ENCODE results near the gene LARGE2.

LARGE2 gene

DNA sequence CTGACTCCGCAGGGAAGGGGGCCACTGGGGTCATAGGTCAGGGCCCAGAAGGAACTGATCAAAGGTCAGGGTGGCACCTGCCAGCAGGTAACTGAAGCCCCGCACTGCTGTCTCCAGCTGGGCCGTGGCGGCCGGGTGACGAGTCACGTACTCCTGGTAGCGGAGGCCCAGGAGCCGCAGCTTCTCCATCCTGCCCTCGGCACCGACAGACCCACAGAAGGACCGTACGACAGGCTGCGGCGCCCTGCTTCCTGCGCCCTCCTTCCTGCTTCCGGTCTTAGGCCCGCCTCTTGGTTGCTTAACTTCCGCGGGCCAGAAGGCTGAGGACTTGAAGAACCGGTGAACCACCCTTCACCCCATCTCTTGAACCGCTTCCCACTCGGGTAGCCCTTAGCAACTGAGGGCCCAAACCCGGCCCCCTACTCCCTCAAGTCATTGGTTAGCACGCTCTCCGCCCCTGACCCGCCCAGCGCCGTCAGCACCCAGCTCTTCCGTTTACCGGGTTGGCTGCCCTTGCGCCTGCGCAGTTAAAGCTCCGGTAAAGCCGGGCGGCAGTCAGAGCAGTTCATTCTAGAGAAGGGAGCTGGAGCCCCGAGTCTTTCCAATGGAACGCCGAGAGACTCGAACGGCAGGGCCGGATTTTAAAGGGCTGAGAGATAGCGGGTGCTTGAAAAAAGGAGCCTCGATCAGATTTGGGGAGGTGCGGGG, 4.7 kb upstream of the LARGE2 start, which contains the start of gene PEX16:
Gene PEX16, minus strand, starts transcription at position 255 of the 708 bp plus-strand sequence. Its CDS starts 66 bp downstream, at position 189.
- peak; percentile 97 for DNase-seq

DNA sequence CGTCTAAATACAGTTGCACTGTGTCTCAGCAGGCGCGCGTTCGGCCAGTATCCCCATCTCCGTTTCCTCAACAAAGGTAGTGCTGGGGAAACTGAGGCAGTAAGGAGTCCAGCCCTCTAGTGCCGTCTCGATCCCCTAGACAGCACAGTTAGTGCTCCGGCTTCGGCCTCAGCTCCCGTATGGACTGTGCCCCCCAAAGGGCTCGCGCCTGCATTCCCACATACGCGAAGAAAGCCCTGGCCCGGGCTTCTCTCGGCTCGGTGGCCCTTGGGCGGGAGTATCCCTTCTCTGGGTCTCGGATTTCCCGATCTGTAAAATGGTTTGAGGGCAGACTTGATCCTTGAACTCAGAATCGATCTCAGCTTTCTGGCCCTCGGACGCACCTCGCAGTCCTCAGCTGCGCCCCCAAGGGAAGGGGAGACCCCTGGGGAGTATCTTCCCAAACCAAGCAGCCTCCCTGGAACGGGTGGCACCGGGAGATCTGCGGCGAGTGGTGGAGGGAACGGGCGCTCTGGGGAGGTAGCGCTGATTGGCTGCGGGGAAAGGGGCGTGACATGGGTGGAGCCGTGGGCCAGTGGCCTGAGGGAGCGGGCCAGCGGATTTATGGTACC, 4.0 kb upstream of the LARGE2 start:
- peak; percentile 86 for DNase-seq

DNA sequence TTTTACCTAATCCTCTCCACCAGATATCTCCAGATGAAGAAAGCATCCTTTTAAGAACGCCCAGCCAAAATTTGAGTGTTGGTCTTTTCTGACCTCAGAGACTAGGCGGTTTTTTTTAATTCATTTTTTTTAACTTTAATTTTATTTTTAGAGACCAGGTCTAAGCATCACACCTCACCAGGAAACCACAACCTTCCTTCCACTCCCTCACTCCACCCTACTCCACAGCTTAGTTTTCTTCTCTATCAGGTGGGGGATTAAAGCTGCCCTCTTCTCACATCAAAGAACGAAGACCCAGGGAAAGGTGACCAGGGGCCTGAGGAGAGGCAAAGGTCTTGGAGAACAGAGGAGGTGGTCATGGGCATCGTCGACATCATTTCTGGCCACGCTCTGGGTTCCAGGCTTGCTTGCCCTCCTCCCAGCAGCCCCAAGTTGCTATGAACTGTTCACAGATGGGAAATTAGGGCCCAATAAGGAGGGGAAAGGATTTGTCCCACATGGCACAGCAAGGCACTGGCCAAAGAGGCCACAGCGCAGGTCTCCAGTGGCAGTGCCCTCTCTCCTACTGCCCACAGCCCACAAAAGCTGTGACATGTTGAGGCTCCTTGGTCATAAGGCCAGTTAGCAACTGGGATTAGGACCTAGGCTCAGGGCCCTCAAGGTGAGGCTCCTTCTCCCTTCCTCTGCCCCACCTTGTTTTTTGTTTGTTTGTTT, 3.3 kb upstream of the LARGE2 start:
- DNase-seq, result no peak

DNA sequence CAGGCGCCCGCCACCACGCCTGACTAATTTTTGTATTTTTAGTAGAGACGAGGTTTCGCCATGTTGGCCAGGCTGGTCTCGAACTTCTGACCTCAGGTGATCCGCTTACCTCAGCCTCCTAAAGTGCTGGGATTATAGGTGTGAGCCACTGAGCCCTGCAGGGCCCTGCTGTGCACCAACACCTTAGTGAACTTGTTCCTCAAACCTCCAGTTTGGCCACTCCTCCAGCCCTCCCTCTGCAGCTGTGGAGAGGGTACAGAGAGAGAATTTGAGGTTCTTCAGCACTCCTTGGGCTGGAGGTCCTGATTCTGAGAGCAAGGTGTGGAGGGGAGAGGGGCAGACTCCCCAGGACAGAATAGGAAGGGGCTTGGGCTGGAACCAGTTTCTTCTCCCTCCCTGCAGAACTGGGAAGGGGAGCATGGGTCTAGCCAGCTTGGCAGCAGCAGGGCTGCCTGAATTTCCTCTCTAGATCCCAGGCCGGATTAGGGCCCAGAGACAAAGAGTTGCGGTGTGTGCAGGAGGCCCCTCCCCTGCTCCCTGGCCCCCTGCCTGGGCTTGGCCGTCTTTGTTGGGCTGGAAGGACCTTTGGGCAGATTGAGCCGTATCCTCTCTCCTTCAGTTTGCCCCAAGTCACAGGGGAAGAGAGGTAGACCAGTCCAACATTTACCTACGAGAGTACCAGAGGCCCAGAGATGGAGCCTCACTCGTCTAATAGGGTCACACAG, 2.5 kb upstream of the LARGE2 start:
- no peak for DNase-seq

DNA sequence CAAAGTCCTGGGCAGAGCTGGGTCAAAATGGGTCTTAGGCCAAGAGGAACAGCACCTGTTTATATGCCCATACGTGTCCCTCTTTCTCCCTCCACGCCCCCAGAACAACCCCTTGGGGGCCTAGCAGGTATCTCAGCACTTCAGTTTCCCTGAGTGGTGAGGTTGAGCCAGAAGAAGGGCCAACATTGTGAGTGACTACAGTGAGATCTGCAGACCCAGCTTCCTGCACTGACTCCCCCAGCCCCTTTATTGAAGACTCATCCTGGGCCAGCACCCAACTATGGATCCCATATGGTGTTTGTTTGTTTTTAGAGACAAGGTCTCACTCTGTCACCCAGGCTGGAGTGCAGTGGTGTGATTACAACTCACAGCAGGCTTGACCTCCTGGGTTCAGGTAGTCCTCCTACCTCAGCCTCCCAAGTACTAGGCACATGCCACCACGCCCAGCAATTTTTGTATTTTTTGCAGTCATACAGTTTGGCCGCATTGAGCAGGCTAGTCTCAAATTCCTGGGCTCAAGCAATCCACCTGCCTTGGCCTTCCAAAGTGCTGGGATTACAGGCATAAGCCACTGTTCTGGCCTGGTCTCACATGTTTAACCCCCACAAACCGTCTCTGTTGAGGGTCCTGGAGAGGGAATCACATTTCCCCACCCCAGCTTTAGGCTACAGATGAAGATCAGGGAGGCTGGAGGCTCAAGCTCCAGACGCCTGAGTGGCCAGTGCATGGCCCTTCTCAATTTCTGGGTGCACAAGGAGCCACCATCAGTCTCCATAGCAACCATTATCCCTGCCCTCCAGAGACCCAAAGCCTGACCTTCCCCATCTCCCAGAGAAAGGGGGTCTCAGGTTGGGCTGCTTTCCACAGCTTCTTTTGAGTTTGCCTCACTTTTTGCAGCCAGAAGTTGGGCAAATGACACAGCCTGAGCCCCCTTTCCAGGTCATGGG, 1.7 kb upstream of the LARGE2 start:
- DNase-seq, result no peak

DNA sequence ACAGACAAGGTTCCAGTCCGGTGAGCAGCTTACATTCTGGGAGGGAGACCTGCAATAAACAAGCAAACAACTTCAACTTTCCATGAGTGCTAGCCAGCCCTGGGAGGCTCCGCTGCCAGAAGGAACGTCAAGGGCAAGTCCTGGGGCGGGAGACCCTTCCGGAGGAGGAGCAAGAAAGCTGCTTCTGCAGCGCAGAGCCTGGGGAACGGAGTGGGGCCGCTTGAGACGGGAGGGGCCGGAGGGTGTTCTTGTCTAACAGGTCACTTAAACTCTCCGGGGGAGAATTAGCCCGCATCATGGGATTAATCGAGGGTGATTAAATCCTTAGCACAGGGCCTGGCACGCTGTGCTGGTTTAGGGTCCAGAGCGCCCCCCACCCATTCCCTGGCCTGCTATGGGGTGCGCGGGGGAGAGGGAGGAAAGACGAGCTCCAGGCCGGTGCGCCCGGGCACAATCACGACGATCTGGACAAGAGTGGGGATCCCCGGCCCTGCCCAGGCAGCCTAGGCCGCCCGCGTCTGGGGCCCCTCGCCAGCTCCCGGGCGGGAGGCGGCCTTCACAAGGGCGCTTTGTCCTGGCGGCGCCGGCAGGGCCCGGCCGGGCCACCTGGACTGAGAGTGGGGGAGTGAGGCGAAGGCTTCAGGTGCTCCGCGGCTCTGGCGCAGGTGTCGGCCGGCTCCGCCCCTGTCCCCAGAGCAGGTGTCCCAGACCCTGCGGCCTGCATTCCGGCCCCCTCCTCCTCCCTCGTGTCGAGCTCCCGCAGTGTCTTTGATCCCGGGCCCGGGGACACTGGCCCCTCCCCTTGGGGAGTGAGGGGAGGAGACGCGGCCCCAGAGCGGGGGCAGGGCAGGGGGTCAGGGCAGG, 663 bp upstream of the LARGE2 start:
- DNase-seq, result peak; percentile 97

DNA sequence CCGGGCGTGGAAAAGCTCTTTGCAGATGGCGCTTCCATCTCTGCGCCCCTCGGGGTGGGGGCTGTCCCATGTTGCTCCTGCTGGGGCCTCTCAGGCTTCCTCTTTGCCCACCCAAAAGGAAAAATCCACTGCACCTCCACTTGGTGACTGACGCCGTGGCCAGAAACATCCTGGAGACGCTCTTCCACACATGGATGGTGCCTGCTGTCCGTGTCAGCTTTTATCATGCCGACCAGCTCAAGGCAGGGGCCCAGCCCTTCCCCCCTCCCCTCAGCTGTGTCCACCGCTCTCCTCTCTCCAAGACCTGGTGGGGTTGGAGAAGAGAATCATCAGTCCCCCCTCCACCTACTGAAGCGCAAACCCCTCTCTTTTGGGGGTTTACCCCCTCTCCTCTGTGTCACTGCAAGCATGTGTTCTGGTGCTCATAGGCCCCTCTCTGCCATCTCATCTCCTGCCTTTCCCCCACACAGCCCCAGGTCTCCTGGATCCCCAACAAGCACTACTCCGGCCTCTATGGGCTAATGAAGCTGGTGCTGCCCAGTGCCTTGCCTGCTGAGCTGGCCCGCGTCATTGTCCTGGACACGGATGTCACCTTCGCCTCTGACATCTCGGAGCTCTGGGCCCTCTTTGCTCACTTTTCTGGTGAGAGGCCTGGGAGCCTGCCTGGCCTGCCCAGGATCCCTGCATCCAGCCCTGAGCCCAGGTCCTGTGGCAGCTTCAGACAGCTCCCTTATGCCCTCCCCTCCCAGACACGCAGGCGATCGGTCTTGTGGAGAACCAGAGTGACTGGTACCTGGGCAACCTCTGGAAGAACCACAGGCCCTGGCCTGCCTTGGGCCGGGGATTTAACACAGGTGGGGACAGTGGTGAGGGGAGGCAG, 1.8 kb downstream of the LARGE2 start:
- no peak for DNase-seq

DNA sequence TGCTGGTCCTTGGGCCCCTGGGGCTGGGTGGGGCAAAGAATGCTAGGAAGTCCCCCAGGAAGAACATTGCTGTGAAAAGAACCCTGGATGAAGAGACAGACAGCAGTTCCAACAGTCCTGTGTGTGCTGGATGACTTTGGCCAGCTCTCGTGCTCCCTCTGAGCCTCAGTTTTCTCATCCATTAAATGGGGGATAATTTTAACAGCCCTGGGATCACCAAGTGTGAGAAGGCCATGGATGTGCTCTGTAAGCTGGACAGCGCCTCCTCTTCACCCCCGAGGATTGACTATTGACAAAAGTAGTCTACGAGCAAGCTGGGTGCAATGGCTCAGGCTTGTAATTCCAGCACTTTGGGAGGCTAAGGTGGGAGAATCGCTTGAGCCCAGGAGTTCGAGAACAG, 2.5 kb downstream of the LARGE2 start:
- DNase-seq, result no peak

DNA sequence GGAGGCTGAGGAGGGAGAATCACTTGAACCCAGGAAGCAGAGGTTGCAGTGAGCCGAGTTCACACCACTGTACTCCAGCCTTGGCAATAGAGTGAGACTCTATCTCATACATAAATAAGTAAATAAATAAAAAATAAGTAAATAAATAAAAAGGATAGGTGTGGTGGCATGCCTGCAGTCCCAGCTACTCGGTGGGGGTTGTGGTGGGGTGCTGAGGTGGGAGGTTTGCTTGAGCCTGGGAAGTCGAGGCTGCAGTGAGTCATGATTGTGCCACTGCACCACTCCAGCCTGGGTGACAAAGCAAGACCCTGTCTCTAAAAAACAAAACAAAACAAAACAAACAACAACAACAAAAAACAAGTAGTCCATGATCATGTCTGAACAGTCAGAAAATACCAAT, 3.1 kb downstream of the LARGE2 start:
- DNase-seq, result no peak

DNA sequence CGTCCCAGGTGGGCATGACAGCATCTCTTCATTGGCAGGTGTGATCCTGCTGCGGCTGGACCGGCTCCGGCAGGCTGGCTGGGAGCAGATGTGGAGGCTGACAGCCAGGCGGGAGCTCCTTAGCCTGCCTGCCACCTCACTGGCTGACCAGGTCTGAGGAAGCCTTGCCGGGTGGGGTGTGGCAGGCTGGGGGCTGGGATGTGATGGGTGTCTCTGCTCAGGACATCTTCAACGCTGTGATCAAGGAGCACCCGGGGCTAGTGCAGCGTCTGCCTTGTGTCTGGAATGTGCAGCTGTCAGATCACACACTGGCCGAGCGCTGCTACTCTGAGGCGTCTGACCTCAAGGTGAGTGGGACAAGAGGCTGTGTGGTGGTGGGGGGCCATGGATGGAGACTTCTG, 3.5 kb downstream of the LARGE2 start:
- DNase-seq, result no peak

DNA sequence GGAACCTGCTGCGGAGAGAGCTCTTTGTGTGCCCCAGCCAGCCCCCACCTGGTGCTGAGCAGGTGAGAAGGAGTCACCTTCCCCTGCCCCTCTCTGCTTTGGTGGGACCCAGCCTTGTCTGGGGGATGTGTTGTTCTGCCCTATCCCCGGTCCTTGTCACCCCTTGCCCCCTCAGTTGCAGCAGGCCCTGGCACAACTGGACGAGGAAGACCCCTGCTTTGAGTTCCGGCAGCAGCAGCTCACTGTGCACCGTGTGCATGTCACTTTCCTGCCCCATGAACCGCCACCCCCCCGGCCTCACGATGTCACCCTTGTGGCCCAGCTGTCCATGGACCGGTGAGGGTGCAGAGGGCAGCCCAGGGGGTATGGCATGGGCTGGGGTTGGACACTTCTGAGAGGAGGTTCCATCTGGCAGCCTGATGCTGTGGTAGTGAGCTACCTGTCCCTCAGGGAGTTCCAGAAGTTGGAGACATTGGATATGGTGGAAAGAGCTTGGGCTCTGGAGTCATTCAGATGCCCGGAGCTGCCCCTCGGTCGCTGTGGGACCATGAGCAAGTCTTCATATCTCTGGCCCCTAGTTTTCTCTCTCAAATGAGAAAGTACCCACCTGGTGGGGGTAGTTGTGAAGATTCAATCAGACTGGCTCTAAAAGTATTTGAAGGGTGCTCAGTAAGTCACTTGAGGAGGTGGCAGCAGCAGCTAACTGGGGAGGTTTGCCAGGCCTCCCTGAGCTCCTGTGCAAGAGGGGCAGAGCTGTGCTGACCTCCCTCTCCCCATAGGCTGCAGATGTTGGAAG, 4.3 kb downstream of the LARGE2 start:
- DNase-seq, result no peak

DNA sequence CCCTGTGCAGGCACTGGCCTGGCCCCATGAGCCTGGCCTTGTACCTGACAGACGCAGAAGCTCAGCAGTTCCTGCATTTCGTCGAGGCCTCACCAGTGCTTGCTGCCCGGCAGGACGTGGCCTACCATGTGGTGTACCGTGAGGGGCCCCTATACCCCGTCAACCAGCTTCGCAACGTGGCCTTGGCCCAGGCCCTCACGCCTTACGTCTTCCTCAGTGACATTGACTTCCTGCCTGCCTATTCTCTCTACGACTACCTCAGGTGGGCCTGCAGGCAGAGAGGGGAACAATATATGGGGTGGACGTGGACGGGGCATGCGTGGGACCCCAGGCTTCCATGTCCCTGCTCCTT, 4.9 kb downstream of the LARGE2 start:
- no peak for DNase-seq

DNA sequence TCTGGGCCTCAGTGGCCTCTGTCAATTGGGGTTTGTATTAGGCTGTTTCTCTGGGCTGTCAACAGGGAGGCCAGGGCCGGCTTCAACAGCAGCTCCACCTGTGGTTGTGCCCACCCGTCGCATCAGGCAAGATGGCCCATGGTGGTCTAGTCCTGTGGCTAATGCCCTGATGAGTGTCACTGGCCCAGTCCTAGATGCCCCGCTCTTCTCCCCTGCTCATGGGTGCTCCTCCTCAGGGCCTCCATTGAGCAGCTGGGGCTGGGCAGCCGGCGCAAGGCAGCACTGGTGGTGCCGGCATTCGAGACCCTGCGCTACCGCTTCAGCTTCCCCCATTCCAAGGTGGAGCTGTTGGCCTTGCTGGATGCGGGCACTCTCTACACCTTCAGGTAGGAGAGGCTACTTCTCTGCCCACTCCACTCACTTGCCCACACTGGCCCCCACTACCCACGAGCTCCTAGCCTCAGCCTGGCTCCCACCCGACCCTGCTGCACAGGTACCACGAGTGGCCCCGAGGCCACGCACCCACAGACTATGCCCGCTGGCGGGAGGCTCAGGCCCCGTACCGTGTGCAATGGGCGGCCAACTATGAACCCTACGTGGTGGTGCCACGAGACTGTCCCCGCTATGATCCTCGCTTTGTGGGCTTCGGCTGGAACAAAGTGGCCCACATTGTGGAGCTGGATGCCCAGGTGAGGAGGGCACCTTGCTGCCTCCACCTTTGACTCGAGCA, 5.4 kb downstream of the LARGE2 start:
- DNase-seq, result no peak

DNA sequence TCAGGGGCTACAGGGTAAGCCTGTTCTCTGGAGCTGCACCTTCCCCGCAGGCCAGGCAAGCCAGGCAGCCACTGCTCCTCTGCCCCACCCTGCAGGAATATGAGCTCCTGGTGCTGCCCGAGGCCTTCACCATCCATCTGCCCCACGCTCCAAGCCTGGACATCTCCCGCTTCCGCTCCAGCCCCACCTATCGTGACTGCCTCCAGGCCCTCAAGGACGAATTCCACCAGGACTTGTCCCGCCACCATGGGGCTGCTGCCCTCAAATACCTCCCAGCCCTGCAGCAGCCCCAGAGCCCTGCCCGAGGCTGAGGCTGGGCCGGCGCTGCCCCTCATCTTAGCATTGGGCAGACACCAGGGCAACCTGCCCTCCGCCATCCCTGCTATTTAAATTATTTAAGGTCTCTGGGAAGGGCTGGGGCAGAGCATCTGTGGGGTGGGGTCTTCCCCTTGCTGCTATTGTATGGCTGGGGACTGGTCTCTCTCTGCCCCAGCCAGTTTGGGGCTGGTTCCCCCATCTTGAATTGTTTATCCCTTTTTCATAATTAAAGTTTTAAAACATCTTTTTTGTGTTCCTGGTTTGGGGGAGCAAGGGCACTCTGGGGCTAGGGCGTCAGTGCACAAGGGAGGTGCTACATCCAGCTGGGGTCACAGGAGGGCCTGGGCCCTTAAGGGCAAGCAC, 6.2 kb downstream of the LARGE2 start:
- DNase-seq, result peak; percentile 10

DNA sequence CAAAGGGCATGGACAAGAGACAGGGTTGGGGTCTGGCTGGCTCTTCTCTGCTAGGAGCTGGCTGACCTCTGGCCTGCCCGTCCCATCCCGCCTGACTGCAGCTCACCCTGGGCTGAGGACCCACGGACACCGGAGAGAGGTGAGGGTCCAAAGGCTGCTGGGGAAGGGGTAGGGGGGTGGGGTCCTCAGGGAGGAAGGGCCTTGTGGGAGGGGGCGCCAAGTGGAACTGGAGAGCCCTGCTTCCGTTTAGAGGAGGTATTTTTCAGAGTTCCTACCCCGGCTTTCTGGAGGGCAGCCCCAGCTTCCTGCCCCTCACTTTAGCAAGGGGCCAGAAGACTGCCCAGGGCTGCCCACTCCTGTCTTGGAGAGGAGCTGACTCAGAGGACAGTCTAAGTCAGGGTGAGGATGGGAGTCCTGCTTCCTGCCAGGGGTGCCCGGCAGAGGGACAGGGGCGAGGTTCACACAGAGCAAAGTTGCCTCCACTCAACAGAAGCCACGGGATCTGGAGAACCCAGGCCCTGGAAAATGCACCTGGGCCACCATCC, 7.1 kb downstream of the LARGE2 start:
- peak; percentile 84 for DNase-seq

DNA sequence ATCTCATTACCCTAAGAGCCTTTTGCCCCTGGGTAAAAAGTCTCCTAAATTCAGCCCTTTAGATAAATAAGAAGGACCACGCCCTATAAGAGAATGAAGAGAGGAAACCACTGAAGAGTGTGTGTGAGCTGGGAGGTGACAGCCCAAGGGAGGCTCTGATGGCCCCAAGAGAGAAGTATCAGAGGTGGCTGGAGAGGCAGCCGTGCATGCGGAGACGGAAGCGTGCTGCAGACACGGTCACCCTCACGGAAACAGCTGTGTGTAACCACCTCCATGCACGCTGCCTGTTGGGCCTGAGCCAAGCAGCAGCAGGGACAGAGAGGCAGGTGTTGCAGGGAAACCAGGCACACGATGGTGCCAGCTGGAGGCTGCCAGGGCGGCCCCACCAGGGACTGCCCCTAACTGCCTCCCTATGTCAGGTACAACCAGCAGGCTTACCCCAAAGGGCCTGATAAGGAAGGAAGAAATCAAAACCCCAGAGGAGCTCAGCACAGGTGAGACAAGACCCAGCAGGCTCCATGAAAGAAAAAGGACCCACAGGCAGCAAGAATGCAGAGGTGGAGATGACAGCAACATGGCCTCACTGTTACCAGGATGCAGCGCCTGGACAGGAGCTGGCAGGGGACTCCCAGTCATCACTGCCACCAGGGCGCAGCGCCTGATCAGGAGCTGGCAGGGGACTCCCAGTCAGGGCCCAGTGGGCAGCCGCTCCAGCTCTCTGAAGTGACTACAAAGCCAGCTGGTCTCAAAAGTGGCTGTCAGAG, 7.8 kb downstream of the LARGE2 start:
- peak; percentile 96 for DNase-seq
